Stimulated activated CD8-positive, alpha-beta memory T cell treated with anti-CD3 and anti-CD28 coated beads, Interleukin-12 subunit alpha, Interleukin-12 subunit beta, amount 100 ng/mL, for 24 hours (primary cell): ENCODE data around the gene ZFP36L1.

Experiments
- DNase-seq: peaks from one replicate; pipeline ENCODE4 v3.0.0-alpha.2; 2020; ENCODE audit errors: extremely low read depth

ZFP36L1 gene

GRCh38 chr14:68762953-68763764 is 29.7 kb downstream of the ZFP36L1 start:
- no peak for DNase-seq

GRCh38 chr14:68761391-68761790 is 31.5 kb downstream of the ZFP36L1 start:
- DNase-seq = no peak

- DNase-seq = no peak
Measured at GRCh38 chr14:68760761-68761160, 32.1 kb downstream of the ZFP36L1 start.

GRCh38 chr14:68759937-68760336 is 32.9 kb downstream of the ZFP36L1 start:
- DNase-seq = no peak

- no peak for DNase-seq
Measured at GRCh38 chr14:68759017-68759560, 33.8 kb downstream of the ZFP36L1 start.

- no peak for DNase-seq
Measured at GRCh38 chr14:68758301-68758700, 34.6 kb downstream of the ZFP36L1 start.

- no peak for DNase-seq
Measured at GRCh38 chr14:68757618-68758081, 35.2 kb downstream of the ZFP36L1 start.

- no peak for DNase-seq
Measured at GRCh38 chr14:68756734-68757133, 36.1 kb downstream of the ZFP36L1 start.

- no peak for DNase-seq
Measured at GRCh38 chr14:68756000-68756481, 36.8 kb downstream of the ZFP36L1 start.

- no peak for DNase-seq
Measured at GRCh38 chr14:68755016-68755353, 37.9 kb downstream of the ZFP36L1 start.

- no peak for DNase-seq
Measured at GRCh38 chr14:68753690-68754089, 39.2 kb downstream of the ZFP36L1 start.

GRCh38 chr14:68752271-68753006 is 40.4 kb downstream of the ZFP36L1 start:
- DNase-seq = no peak

GRCh38 chr14:68749487-68750475 is 43.1 kb downstream of the ZFP36L1 start:
- no peak for DNase-seq

GRCh38 chr14:68748691-68749090 is 44.2 kb downstream of the ZFP36L1 start:
- no peak for DNase-seq

GRCh38 chr14:68748260-68748659 is 44.6 kb downstream of the ZFP36L1 start:
- no peak for DNase-seq

- no peak for DNase-seq
Measured at GRCh38 chr14:68747393-68747792, 45.5 kb downstream of the ZFP36L1 start.

- no peak for DNase-seq
Measured at GRCh38 chr14:68744613-68745012, 48.3 kb downstream of the ZFP36L1 start.

GRCh38 chr14:68741839-68742470 is 50.9 kb downstream of the ZFP36L1 start:
- no peak for DNase-seq

- DNase-seq = no peak
Measured at GRCh38 chr14:68741477-68741791, 51.4 kb downstream of the ZFP36L1 start.

- no peak for DNase-seq
Measured at GRCh38 chr14:68740788-68741476, 51.9 kb downstream of the ZFP36L1 start.

GRCh38 chr14:68739701-68740100 is 53.2 kb downstream of the ZFP36L1 start:
- no peak for DNase-seq
